ENCODE measurements around the gene MCRIP1.

Gene MCRIP1, protein sequence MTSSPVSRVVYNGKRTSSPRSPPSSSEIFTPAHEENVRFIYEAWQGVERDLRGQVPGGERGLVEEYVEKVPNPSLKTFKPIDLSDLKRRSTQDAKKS

DNA sequence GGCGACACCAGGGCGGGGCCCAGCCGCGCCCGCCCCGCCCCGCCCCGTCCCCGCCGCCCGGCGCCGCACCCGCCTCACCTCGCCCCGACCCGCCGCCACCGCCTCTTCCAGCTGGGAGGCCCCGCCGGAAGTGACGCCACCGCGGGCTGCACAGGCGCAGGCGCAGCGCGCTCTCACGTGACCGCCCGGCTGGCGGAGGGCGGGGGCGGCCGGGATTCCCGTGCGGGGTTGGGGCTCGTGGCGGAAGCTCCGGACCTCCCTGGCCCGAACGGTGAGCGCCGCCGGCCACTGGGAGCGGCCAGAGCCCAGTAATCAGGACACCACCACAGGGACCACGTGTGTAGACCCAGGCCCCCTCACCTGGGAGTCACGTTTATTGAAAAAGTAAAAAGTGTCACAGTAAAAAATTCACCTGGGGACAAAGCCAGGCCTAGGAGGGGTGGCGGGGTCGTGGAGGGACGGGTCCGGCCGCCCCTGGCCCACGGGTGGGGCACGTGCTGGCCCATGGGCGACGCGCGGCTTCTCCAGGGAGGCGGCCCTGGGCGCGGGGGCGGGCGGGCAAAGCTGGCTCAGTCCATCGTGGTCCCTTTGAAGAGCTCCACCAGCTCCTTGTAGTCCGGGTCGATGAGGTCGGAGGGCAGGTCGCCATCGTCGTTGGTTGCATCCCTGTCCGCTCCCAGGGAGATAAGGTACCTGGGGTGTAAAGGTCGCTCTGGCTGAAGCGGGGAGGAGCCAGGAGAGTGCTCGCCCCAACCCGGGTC lies at the start of gene MCRIP1:
TSS of gene MCRIP1 (minus strand) at position 132 of the 761 bp plus-strand sequence. CDS start 8,785 bp downstream, outside the sequence.
- DNase-seq (ENCODE audit: low read depth), result peak; percentile 93

DNA sequence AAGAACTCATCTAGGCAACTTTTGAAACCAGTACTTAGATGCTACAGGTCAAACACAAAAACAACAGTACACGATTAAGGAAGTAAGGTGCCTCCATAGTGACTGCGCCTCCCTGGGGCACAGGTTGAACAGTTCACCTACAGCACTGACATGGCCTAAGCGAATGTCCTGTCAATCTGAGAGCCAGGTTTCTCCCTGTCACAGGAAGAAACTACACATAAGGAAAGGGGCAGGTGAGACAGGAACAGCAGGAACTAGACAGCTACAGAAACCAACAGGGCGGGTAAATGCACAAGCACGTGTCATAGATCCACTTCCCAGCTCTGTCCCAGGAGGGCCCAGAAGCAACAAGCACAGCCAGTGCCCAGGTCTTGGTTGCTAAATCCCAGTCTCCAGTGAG lies 46.0 kb upstream of the MCRIP1 start:
- no peak for DNase-seq (ENCODE audit: low read depth)

DNA sequence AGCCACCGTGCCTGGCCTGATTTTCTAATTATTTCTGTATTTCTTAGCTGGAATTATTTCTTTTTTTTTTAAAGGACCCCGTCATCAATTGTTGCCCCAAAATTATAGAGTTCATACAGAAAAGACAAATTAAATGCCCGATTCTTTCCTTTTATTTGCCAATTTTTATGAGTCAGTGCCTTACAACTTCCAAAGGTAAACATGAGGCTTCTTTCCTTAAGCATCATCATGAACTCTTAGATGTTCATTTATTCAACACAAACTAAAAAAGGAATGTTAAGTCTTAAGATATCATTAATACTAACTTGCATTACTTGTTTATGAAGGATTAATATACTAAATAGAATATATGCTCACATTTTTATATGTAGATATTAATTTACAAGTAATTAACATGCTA lies 45.2 kb upstream of the MCRIP1 start:
- no peak for DNase-seq (ENCODE audit: low read depth)

DNA sequence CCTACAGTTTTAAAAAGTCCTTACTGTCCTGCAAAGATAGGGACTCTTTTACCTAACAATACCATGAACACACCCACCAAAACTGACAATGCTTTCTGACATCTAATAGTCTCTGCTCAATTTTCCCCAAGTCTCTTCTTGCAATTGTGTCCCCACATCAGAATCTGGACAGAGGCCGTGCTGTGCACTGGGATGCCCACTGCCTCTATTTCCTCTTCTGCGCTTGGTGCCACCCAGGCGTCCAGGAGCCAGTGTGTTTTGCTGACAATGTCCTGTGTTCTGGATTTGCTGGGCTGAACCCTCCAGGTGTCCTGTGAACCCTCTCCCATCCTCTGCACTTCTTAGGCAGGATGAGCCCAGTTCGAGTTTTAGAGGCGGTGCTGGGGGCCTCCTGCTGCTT lies 44.5 kb upstream of the MCRIP1 start:
- no peak for DNase-seq (ENCODE audit: low read depth)

DNA sequence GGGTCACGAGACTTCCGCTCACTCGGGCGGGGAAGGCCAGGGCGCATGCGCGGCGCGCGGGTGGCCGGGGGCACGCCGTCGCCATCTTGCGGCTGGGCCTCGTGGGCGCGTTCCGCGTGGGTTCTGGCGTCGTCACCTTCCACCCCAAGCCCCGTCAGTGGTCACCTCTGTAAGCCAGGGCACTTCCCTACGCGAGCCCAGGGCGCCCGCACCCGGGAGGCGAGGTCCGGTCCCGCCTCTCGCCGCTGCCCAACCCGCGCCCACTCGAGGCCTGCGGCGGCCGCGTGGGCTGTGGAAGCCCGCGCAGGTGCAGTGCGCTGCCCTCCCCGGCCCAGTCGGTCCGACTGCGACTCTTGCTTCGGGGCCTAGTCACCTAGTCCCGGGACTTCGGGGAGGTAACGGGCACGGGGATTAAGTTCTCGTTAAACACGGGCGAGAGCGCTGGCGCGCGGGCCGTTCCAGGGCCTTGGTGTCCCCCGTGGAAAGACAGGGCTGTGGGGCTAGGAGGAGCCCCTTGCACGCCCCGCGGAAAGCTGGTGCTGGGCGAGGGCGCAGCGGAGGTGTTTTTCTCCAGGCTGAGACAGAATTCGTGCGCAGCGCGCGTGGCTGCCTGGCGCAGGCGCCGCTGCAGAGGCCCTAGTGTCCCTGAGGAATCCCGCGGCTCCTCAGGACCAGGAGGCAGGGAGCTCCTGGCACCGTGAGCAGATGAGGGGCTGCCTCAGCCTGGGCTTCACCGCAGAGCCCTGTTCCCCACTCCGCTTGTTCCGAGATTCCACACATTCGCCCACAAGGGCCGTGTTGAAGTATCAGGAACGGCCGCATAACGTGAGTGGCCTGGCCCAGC lies 38.5 kb upstream of the MCRIP1 start:
- peak; percentile 90 for DNase-seq (ENCODE audit: low read depth)

DNA sequence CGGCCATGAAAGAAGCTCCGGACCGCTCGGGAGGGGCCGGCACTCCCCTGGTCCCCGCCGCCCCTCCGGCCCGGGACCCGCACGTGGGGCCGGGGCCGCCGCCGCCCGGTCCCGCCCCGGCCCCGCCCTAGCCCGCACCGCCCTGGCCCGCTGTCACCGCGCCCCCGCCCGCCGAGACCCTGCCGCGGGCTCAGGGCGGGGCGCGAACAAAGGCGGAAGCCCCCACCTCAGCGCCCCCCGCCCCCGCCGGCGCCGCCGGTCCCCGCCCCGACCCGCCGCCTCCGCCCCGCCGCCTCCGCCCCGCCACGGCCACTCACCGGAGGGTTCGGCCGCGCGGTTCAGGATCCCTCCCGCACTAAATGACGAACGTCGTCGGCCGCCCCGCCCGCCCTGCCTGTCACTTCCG lies 37.9 kb upstream of the MCRIP1 start, which contains the start of gene ARHGDIA:
TSS of gene ARHGDIA (minus strand) at position 357 of the 406 bp plus-strand sequence. CDS start 1,407 bp downstream, outside the sequence.
- no peak for DNase-seq (ENCODE audit: low read depth)

DNA sequence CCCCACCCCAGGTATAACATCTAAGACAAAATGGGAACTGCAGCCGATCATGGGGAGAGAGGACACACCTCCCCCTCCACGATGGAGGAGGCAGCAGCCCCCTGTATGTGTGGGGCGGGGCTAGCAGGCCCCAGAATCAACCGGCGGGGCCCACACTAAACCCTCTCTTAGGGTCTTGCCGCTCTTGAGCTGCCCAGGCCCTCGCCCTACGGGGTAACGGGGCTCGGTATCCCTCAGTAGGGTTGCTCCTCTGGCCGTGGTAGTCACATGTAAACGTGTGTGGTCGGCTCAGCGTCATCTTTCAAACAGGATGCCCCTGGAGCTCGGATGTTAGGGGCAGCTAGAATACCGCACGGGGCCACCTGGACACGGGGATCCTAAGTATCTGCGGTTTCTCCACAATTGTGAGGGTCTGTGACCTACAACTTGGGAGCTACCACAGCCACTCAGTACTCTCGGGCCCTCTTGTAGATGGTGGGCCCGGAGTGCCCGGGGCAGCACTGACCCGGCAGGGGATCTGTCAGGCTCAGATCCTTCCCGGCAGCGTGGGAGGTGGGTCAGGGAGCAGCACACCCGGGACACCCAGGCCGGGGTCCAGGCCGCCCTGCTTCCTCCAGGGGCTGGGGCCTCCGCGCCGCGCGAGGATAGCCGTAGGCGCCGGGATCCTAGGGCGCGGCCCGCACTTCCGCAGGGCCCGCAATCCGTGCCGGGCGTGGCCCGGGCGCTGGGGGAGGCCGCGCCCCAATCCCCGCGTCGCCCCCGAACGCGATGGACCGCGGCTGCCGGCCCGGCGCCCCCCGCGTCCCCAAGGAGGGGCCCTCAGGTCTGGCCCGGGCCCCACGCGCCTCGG lies 37.3 kb upstream of the MCRIP1 start:
- peak; percentile 63 for DNase-seq (ENCODE audit: low read depth)

DNA sequence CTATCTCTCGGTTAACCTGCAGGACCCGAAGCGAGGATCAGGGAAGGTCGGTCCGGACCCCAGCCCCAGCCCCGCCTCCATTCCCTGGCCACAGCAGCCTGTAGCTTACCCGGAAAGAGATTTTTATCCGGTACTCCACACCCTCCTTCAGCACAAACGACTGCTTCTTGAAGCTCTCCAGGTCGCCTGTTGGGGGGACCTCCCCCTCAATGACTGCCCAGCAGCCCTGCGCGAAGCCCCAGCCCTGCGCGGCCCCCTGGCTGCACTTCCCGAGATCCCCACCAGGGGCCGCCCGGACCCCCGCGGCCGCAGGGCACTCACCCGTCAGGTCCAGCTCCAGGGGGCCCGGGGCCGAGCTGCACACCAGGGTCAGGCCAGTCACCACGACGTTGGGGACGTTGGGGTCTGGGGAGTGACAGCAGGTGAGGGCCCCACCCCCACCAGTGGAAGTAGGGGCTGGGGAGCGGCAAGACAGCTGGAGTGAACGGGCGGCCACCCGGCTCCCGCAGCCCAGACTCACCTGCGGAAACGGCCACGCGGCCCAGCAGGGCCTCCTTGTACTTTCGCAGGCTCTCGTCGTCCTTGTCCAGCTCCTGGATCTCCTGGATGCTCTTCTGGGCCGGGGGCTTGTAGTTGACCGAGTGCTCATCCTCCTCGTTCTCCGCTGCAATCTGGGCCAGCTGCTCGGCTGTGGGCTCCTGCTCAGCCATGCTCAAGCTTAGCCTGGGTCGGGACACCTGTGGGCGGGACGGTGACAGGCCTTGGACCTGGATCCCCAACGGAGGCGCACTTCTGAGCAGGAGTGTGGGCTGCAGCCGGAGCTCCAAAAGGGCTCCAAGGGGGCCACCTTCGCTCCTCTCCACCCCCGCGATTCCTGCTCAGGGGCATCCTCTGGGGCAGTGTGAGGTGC lies 36.4 kb upstream of the MCRIP1 start:
- DNase-seq (ENCODE audit: low read depth), result peak; percentile 49

DNA sequence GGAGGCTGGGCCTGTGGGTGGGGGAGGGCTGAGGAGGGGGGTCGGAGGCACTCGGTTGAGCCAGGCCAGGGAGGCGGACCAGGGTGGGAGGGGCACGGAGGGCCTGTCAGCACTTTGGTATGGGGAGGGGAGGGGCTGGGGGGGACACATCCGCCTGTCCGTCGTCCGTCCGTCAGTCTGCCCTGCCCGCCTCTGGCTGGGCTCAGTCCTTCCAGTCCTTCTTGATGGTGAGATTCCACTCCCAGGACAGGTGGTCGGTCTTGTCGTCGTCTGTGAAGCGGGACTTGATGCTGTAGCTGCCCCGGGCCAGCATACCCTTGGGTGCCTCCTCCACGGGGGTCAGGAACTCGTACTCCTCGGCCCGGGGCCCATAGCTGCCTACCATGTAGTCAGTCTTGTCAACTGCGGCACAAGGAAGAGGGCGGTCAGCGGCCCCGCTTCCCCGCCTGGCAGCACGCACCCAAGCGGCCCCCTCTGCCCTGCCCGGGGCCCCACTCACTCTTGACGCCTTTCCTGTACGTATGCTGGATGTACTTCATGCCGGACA lies 35.7 kb upstream of the MCRIP1 start:
- DNase-seq (ENCODE audit: low read depth), result peak; percentile 96

DNA sequence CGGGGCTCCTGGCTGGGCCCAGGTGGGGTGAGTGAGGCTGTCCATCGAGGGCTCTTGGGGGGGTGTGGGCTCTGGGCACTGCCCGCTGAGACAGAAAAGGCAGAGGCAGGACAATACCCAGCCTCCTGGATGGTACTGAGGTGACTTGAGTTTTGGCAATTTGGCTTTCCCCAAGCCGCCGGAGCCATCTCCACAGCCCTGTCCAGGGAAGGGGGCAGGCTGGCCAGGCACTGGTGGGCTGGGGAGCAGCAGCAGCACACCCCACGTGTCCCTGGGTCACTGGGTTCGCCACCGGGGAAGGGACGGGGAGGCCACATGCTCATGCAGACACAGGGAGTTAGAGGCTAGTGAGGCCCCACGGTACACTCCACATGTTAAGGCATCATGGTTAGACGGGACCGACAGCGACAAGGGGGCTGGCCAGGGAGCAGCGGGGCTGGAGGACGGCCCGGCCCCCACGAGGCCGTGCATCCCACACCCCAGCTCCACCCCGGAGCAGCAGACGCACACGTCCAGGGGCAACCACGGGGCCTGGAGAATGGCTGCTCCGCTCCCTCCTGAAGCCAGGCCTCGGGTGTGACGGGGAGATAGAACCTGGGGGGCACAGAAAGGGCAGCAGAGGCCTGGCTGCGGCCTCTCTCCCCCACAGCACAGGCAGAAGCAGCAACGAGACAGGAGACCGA lies 35.0 kb upstream of the MCRIP1 start:
- no peak for DNase-seq (ENCODE audit: low read depth)

DNA sequence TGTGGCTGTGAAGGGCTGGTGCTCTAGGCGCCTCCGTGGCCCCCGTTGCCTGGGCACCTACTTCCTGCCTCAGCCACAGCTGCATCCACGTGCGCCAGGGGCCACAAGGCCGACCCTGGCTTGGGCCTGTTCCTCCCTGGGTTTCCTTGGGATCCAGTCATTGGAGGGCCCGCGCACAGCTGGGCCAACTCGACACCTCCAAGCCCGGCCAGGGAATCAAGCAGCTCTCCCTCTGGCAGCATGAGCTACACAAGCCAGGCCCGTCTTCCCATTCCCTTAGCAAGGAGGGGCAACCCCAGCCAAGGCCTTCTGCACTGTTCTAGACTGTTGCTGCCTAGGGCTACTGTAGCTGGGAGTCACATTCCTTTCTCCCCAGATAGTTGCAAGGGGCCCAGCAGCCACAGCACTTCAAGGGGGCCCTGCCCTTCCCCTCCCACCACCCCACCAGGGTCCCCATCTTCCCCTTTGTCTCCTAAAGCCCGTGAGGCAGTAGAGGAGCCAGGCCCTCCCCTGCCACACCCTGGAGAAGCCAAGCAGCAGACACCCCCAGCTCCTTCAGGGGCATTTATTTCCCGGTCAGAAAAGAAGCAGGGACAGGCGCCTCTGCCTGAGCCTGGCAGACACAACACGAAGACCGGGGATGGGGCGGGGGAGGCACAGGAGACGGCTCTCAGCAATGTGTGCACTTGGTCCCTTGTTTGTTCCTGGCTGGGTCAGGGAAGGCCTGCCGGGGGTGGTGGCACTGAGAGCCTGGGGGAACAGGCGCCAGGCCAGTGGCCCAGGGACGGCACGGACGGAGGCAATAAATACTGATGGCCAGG lies 34.3 kb upstream of the MCRIP1 start:
- DNase-seq (ENCODE audit: low read depth), result peak; percentile 70

DNA sequence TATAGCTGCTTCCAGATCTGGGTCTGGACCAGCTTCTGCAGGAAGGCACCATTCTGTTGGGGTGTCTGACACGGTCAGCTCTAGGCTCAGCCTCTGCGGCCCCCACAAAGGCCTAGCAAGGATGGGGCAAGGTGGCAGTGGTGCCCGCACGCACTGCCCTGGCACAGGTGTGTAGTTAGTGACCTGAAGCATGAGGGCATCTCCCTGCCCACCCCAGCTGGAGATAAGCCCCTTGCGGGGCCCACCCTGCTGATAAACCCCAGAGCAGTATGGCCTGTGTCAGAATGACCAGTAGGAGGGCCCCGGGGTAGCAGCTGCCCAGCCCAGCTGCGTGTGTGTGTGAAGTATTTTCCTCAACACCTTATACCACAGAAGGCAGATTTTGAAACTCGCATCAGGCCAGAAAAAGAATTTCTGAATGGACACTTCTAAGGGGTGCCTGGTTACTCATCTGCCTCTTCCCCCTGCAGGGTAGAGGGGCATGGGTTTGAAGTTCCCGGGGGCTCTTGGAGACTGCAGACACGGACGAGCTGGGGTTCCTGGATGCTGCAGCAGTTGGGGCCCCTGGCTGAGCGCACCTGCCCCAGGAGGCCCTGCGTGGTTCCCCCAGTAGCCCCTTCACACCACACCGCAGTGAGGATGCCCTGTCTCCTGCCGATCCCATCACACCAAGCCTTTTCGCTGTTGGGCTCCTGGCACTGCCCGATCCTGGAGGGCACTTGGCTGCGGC lies 33.5 kb upstream of the MCRIP1 start:
- no peak for DNase-seq (ENCODE audit: low read depth)

DNA sequence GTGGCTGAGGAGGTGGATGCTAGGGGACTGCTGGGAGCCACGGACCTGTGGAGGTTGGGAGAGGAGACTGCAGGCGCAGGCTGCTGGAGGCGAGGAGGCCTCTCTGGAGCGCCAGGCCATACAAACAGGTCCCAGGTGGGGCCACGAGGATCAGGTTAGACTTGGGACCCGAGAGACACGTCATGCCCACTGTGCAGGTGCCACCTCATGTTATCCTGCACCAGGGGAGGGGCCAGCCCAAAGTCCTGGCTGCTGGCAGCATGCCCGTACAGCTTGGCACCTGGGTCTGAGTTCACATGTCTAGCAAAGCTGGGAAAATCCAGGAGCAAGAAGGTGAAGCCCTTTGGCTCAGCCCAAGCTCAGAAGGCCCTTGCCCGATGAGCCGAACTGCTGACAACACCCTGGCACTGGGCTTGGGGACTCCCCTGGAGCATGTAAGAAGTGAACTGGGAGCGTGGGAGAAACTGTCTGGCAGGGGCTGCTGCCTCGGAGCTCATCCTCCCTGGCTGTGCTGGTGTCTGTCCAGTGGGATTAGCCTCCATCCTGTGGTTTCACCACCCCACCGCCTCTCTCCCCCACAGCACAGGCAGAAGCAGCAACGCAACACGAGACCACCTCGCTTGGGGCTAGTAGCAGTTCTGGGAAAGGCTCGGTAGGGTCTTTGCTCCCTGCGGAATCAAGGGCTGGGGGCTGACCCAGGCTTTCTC lies 32.8 kb upstream of the MCRIP1 start:
- DNase-seq (ENCODE audit: low read depth), result peak; percentile 26

DNA sequence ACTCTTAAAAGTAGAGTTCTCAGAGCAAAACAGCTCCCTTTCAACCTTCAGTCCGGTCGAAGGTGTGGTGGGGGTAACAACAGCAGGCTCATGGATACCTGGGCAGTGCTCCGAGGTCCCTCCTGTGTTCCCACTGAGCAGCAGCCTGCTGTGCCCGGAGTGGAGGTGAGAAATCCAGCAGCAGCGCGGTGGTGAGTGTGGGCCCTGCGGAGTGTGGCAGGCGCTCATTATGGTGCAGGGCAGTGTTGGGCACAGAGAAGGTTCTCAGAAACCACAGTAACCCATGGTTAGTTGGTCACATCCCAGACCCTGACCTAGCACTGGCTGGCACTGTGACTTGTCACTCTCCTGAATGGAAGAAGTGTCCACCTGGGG lies 32.3 kb upstream of the MCRIP1 start:
- no peak for DNase-seq (ENCODE audit: low read depth)

DNA sequence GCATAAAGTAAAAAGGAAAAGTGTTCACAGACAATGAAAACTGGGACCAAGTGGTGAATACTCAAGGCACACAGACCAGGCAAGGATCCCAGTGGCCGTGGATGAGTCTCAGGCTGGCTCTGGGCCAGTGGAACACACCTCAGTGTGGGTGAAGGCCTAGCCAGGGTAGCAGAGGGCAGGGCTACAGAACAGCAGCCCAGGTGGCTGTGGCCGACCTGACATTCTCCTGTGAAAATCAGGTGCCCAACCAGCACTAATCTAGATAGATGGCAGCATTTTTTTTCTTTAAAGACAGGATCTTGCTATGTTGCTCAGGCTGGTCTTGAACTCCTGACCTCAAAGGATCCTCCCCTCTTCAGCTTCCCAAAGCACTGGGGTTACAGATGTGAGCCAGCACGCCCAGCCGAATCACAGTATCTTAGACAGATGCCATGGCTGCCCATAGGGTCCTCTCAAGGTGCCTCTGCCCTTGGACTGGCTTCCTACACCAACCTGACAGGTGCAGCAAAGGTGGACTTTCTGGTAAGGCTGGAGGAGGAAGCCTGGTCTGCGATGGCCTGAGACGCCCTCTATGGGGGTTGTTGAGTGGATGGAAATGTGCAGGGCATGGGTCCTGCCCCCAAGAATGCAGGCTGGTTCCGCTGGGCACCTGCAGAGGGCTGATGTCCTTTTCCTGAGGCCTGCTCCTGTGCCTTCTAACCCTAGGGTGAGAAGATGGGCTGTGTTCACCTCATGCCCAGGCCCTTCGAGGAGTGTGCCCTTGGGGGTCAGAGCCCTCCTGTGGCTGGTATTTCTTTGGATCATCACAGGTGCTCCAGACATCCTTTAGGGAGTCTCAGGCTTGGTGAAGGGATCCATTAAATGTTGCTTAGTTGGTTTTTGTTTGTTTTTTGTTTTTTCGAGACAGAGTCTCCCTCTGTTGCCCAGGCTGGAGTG lies 31.0 kb upstream of the MCRIP1 start:
- DNase-seq (ENCODE audit: low read depth), result no peak

DNA sequence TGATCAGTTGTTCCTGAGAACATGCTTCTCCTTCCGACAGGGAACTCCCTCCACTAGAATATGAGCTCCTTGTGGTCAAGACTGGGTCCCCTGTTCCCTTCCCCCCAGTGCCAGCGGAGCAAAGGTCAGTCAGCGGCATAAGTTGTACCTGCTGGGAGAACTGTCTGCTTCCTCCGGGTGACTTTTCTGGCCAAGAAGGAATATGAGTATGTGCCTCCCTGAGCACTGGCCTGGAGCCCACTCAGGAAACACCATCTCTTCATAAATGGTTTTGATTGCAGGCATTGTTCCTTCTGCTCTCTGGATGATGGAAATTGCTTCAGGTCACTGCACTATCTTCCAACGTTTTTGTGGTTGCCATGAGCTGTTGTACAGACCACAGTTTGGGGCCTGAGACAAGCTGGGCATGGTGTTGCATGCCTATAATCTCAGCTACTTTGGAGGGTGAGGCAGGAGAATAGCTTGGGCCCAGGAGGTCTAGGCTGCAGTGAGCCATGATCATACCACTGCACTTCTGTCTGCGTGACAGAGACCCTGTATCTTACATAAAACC lies 30.1 kb upstream of the MCRIP1 start:
- no peak for DNase-seq (ENCODE audit: low read depth)
